ENCODE data around the gene SLC1A5. TPM values are rescaled to one million over a fixed set of nuclear protein-coding genes. Genes with fewer than 3 reads are reported as not detected.

Gene SLC1A5
- total and polyA plus RNA-seq, 7 donors: 3.2 to 12.6 (median 7.8) TPM

GRCh38 chr19:46741447-46741846, 46.9 kb downstream of the SLC1A5 start:
- ATAC-seq (no peak), DNase-seq (no peak)
- TF ChIP-seq CTCF (IDR thresholded peaks at IDR 0.05): no peak
- WGBS, 3 donors: 80 to 82% (median 81%) methylated on average over 17 of the region's 17 CpGs
- Histone ChIP-seq H3K27me3 (ENCODE audit: insufficient read depth in 3 of 3, low read length in 2 of 3) (no peaks in the 10 kb centered on the region), H3K9me3 (no peaks in the 10 kb centered on the region), H3K27ac (peak overlapping the region; percentile 79), H3K4me1 (peaks cover 64% of the 10 kb centered on the region), H3K36me3 (ENCODE audit: insufficient read depth in 1 of 2, low read depth in 1 of 2) (peaks cover 0 to 22% of the 10 kb centered on the region in 2 donors), H3K4me3 (no peak overlapping the region)
- intact Hi-C loops (cut with DNase I): no loop called here

GRCh38 chr19:46739290-46739771, 49.1 kb downstream of the SLC1A5 start:
- ATAC-seq (peak; percentile 93 to 96 (median 94)), DNase-seq (peak; percentile 86 to 95)
- intact Hi-C loops (cut with DNase I): no loop called here
- Histone ChIP-seq H3K36me3 (ENCODE audit: insufficient read depth in 1 of 2, low read depth in 1 of 2) (peaks cover 0 to 42% of the 10 kb centered on the region in 2 donors), H3K27me3 (ENCODE audit: insufficient read depth in 3 of 3, low read length in 2 of 3) (no peaks in the 10 kb centered on the region), H3K9me3 (no peaks in the 10 kb centered on the region), H3K4me1 (peaks cover 56% of the 10 kb centered on the region), H3K4me3 (no peak overlapping the region), H3K27ac (peak overlapping the region; percentile 79)
- WGBS, 3 donors: 22 to 27% (median 25%) methylated on average over 14 of the region's 14 CpGs
- TF ChIP-seq CTCF (IDR thresholded peaks at IDR 0.05): no peak

GRCh38 chr19:46737761-46738171, 50.6 kb downstream of the SLC1A5 start:
- WGBS, 3 donors: 52 to 62% (median 54%) methylated on average over 19 of the region's 19 CpGs
- TF ChIP-seq CTCF (IDR thresholded peaks at IDR 0.05): no peak
- Histone ChIP-seq H3K27ac (no peak overlapping the region), H3K4me3 (no peak overlapping the region), H3K36me3 (ENCODE audit: insufficient read depth in 1 of 2, low read depth in 1 of 2) (peaks cover 0 to 57% of the 10 kb centered on the region in 2 donors), H3K9me3 (no peaks in the 10 kb centered on the region), H3K27me3 (ENCODE audit: insufficient read depth in 3 of 3, low read length in 2 of 3) (no peaks in the 10 kb centered on the region), H3K4me1 (peaks cover 41% of the 10 kb centered on the region)
- intact Hi-C loops (cut with DNase I): no loop called here
- DNase-seq (no peak), ATAC-seq (no peak)

GRCh38 chr19:46737298-46737654, 51.1 kb downstream of the SLC1A5 start:
- peaks cover 0 to 62% of the 10 kb centered on the region in 2 donors for H3K36me3 ChIP-seq (ENCODE audit: insufficient read depth in 1 of 2, low read depth in 1 of 2)
- H3K27ac ChIP-seq: no peak overlapping the region
- no peak for TF ChIP-seq CTCF (IDR thresholded peaks at IDR 0.05)
- 66 to 75% (median 70%) methylated on average over 7 of the region's 7 CpGs for whole genome bisulfite sequencing, 3 donors
- intact Hi-C loops (cut with DNase I): no loop called here
- peaks cover 40% of the 10 kb centered on the region for H3K4me1 ChIP-seq
- DNase-seq (no peak), ATAC-seq (no peak)
- H3K9me3 ChIP-seq: no peaks in the 10 kb centered on the region
- no peak overlapping the region for H3K4me3 ChIP-seq
- H3K27me3 ChIP-seq (ENCODE audit: insufficient read depth in 3 of 3, low read length in 2 of 3): no peaks in the 10 kb centered on the region
